Astrocyte (in vitro differentiated cells and primary cell): ENCODE measurements around the gene RBPMS2.

Source experiments
- CTCF ChIP-seq: IDR thresholded peaks from 2 replicates; pipeline ENCODE4 v1.5.1; 2011; ENCODE audit warnings: low read depth, mild to moderate bottlenecking, inconsistent platforms, low read length, moderate library complexity; ENCODE audit not compliant: insufficient read depth
- EZH2 ChIP-seq: IDR thresholded peaks from 2 replicates; pipeline ENCODE4 v1.6.1; 2012; ENCODE audit warnings: mild to moderate bottlenecking, low read length, inconsistent platforms; ENCODE audit not compliant: insufficient read depth

- no peak for TF ChIP-seq EZH2
- no peak for TF ChIP-seq CTCF
These were observed 16.0 kb upstream of the RBPMS2 start for GRCh38 chr15:64791401-64791800.
